KMS-11 (cell line): ENCODE data around the gene METAP2.

Experiments
- H2AFZ ChIP-seq: fragments of 200-600 bp; sonication (generic); 2 replicates; pipeline ENCODE4 v1.6.1; 2016; ENCODE audit warnings: antibody characterized with exemption, mixed run types, low read depth
- H3K27ac ChIP-seq: fragments of 200-600 bp; sonication (generic); 2 replicates; pipeline ENCODE4 v1.6.1; 2016; ENCODE audit warnings: mild to moderate bottlenecking, mixed run types
- H3K27me3 ChIP-seq: fragments of 200-600 bp; sonication (generic); 2 replicates; pipeline ENCODE4 v1.6.1; 2017; ENCODE audit warnings: mild to moderate bottlenecking, low read depth, mixed run types, moderate library complexity; ENCODE audit not compliant: insufficient read depth
- H3K36me3 ChIP-seq: fragments of 200-600 bp; sonication (generic); 2 replicates; pipeline ENCODE4 v1.6.1; 2017; ENCODE audit warnings: mild to moderate bottlenecking, mixed run types; ENCODE audit not compliant: insufficient read depth
- H3K4me1 ChIP-seq: fragments of 200-600 bp; sonication (generic); 2 replicates; pipeline ENCODE4 v1.6.1; 2016; ENCODE audit warnings: mild to moderate bottlenecking, low read depth, mixed run types; ENCODE audit not compliant: poor library complexity, severe bottlenecking
- H3K4me2 ChIP-seq: fragments of 200-600 bp; sonication (generic); 2 replicates; pipeline ENCODE4 v1.7.0; 2016; ENCODE audit warnings: mild to moderate bottlenecking, mixed run types
- H3K4me3 ChIP-seq: fragments of 200-600 bp; sonication (generic); IDR thresholded peaks from 2 replicates; pipeline ENCODE4 v1.6.1; 2017; ENCODE audit warnings: low read depth, low read length, mixed read lengths; ENCODE audit not compliant: insufficient read depth
- H3K79me2 ChIP-seq: fragments of 200-600 bp; sonication (generic); 2 replicates; pipeline ENCODE4 v1.6.1; 2016; ENCODE audit warnings: low read depth, mixed run types; ENCODE audit not compliant: insufficient read depth
- H3K9ac ChIP-seq: fragments of 200-600 bp; sonication (generic); 2 replicates; pipeline ENCODE4 v1.6.1; 2016; ENCODE audit warnings: mild to moderate bottlenecking, mixed run types
- H4K20me1 ChIP-seq: fragments of 200-600 bp; sonication (generic); 2 replicates; pipeline ENCODE4 v1.6.1; 2016; ENCODE audit warnings: mild to moderate bottlenecking, mixed run types; ENCODE audit not compliant: insufficient read depth
- CTCF ChIP-seq: fragments of 200-600 bp; sonication (generic); conservative IDR thresholded peaks from 2 replicates; pipeline ENCODE4 v1.6.1; 2017; ENCODE audit warnings: low read depth, mild to moderate bottlenecking, antibody characterized with exemption, low read length, moderate library complexity, mixed read lengths

METAP2 gene

GRCh38 chr12:95473884-95474659 is at the start of gene METAP2:
TSS of gene METAP2 (plus strand) at chr12:95474152. CDS start at chr12:95474180, 28 bp downstream.
- Histone ChIP-seq H3K4me2 (peak within 1 kb of the TSS; percentile 90), H3K27ac (peak within 1 kb of the TSS; percentile 88), H4K20me1 (no peaks in the 10 kb centered on the region), H3K79me2 (peaks cover 52% of the 10 kb centered on the region), H3K9ac (peak within 1 kb of the TSS; percentile 95), H2AFZ (peak within 1 kb of the TSS; percentile 88), H3K36me3 (peaks cover 7% of the 10 kb centered on the region; the same call in 1 of the 2 replicates), H3K27me3 (no peaks in the 10 kb centered on the region), H3K4me3 (no peak within 1 kb of the TSS), H3K4me1 (peaks cover 32% of the 10 kb centered on the region)
- no peak for TF ChIP-seq CTCF

GRCh38 chr12:95424271-95424994 is 49.5 kb upstream of the METAP2 start:
- H3K4me3 ChIP-seq = no peak overlapping the region
- H2AFZ ChIP-seq = no peak overlapping the region
- H3K79me2 ChIP-seq = no peaks in the 10 kb centered on the region
- no peaks in the 10 kb centered on the region for H3K4me1 ChIP-seq
- H3K27me3 ChIP-seq = no peaks in the 10 kb centered on the region
- H4K20me1 ChIP-seq = no peaks in the 10 kb centered on the region
- no peaks in the 10 kb centered on the region for H3K36me3 ChIP-seq
- no peak for TF ChIP-seq CTCF
- H3K9ac ChIP-seq = no peak overlapping the region
- no peak overlapping the region for H3K4me2 ChIP-seq
- H3K27ac ChIP-seq = no peak overlapping the region

GRCh38 chr12:95429172-95429510 is 44.8 kb upstream of the METAP2 start:
- H3K4me2 ChIP-seq = no peak overlapping the region
- H3K36me3 ChIP-seq = no peaks in the 10 kb centered on the region
- H3K27ac ChIP-seq = no peak overlapping the region
- H4K20me1 ChIP-seq = no peaks in the 10 kb centered on the region
- no peak overlapping the region for H3K4me3 ChIP-seq
- no peak overlapping the region for H3K9ac ChIP-seq
- H2AFZ ChIP-seq = no peak overlapping the region
- H3K79me2 ChIP-seq = no peaks in the 10 kb centered on the region
- TF ChIP-seq CTCF = no peak
- H3K4me1 ChIP-seq = no peaks in the 10 kb centered on the region
- no peaks in the 10 kb centered on the region for H3K27me3 ChIP-seq

- H3K79me2 ChIP-seq = no peaks in the 10 kb centered on the region
- H3K27me3 ChIP-seq = no peaks in the 10 kb centered on the region
- no peak for TF ChIP-seq CTCF
- no peaks in the 10 kb centered on the region for H3K4me1 ChIP-seq
- no peak overlapping the region for H2AFZ ChIP-seq
- H3K4me2 ChIP-seq = no peak overlapping the region
- no peaks in the 10 kb centered on the region for H3K36me3 ChIP-seq
- H4K20me1 ChIP-seq = no peaks in the 10 kb centered on the region
- no peak overlapping the region for H3K4me3 ChIP-seq
- H3K9ac ChIP-seq = no peak overlapping the region
- H3K27ac ChIP-seq = no peak overlapping the region
Measured at GRCh38 chr12:95431120-95431519, 42.8 kb upstream of the METAP2 start.
